Activated T-cell treated with anti-CD3 and anti-CD28 coated beads for 4 hours (primary cell): ENCODE data around the gene ADAMTSL3.

Source experiments
- DNase-seq: peaks from one replicate; pipeline ENCODE4 v3.0.0-alpha.2; 2020

ADAMTSL3 gene

GRCh38 chr15:83844742-83845141 is 190.8 kb downstream of the ADAMTSL3 start:
- DNase-seq = no peak

DNA sequence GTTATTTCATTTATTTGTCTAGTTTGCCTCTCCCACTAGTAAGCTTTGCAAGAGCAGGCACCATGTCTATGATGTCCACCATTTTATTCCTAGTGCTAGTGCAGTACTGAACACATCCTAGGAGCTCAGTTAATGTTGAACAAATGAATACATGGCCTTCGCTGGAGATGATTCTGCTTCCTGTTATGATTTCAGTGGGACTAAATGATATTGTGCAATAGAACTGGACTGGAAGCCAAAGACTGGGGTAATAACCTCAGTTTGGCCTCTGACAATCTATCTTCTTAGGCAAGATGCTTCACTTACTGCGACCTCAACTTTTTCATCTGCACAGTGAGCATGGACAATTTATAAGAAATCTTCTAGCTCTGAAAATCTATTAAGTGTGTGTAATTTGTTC is 191.3 kb downstream of the ADAMTSL3 start:
- DNase-seq = no peak

GRCh38 chr15:83846847-83847246 is 192.9 kb downstream of the ADAMTSL3 start:
- no peak for DNase-seq

DNA sequence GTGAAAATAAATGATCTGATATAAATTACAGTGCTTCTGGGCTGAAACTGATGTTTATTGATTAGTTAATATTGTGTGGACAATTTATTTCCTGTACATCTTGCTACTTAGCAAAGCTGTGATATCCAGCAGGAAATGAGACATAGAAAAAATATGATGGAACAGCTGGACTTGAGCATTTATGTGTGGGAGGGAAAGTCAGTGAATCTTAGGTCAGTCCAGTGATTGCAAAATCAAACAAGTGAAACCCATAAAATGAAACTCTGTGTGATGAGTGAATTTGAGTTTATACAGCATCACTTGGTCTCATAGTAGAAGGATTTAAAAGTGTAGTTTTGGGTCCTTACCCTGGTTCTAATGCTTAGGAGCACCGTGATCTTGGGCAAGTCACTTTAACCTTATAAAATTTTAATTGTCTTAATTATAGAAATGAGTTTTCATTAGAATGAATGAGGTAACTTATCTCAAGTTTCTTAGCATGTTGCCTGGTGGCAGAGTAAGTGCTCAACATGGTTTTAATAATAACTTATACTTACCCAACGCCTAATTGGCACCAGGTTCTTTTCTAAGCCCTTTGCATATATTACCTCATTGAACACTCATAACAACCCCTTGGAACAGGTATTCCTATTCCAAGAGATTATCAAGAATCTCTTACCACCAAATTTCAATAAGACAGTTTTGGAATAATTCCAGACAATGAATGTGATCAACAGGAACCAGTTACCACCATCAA is 194.6 kb downstream of the ADAMTSL3 start:
- no peak for DNase-seq

- DNase-seq = no peak
These were observed 196.1 kb downstream of the ADAMTSL3 start for GRCh38 chr15:83850015-83850414.

DNA sequence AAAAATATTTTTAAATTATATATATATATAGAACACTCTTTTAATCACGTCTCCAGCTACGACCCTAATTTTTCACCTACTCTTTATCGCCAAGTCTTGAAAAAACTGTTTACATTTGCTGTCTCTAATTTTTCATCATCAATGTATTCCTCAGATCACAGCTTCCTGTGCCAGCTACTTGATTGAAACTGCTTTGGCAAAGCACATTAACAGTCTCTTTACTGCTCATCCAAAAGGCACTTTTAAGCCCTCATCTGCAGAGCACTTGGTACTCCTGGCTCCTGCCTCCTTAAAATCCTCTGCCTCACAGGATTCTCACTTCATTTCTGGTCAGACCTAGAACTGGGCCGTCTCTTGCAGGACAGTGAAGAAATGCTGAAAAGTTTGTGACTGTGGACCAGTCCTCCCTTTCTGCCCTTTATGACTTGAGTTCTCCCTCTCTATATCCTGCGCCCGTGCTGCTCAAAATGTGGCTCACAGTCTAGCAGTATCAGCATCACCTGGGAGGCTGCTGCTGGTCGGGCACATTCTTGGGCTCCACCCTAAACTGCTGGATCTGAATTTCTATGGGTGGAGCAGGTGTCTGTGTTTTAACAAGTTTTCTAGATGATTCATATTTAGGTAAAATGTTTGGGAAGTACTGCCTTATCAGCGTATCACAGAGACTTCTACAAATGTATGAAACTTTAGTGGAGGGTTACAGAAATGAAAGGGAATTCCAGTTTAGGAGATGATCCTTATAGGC is 196.8 kb downstream of the ADAMTSL3 start:
- no peak for DNase-seq

GRCh38 chr15:83853232-83853631 is 199.3 kb downstream of the ADAMTSL3 start:
- no peak for DNase-seq

- DNase-seq = no peak
These were observed 200.4 kb downstream of the ADAMTSL3 start for GRCh38 chr15:83854321-83854720.

DNA sequence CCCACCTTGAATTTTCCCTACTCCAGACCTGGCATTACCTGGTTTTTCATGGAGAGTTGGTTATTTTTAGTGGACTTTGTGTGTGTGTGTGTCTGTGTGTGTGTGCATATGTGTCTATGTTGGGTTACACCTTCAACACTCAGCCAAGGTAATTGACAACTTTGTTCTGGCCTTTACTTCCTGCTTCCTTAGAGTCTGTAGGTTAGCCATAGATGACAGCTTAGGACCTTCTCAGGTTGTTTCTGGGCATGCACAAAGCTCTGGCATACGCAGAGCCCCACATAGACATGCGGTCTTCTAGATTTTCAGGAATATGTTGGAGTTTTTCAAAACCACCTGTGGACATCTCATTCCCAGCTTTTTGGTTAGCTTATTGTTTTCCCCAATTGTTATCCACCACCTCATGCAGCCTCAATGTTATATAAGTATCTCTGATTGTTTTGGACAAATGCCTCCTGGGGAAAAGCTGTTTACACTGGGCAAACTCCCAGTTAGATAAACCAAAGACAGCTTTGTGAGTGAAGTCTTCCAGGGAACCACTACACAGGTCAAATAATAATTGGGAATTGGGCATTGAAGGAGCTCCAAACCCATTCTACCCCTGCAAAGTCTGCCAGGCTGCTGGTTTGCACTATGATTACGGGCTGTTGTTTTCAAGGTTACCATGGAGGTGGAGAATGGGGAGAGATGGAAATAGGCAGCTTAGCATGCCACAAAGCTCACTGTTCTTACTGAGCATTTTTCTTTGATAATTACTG is 201.2 kb downstream of the ADAMTSL3 start:
- no peak for DNase-seq

GRCh38 chr15:83855956-83856355 is 202.0 kb downstream of the ADAMTSL3 start:
- no peak for DNase-seq

DNA sequence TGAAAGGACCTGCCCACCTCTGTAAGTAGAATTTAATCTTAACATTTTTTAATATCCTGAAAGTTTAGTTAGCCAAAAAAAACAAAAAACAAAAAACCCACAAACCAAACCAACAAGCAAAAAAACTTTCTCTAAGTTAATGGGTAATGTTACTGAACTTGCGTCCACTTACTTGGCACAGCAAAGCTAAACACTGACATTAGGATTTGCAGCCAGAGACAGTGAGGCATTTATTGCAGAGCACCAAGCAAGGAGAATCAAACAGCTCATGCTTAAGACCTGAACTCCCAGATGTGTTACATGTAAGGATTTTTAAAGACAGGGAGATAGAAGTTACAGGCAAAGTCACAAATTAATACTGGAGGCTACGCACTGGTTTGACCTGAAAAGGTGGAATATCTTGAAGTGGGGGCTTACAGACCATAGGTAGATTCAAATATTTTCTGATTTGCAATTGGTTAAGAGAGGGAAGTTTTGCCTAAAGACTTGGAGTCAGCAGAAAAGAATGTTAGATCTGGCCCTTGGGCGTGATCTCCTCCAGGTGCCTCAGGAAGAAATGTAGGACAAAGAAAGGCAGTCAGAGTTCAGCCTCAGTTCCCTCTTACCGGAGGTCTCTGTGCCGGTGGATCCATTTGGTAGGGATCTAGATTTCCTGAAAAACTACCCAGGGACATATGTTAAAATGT is 205.0 kb downstream of the ADAMTSL3 start:
- DNase-seq = no peak

DNA sequence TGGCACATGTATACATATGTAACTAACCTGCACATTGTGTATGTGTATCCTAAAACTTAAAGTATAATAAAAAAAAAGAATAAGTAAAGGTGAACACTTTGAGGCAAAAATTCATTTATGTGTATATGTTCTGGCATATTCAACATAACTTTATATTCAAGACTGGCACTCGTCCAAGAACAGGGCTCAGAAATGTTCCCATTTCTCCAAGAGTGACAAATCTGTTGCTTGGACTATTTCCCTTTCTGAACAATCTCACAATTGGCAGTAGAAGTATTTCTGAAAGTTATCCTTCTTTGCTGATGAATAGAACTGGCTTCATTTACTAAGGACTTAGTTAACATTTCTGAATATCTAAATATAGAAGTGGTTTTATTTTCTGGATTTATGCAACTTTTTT is 212.8 kb downstream of the ADAMTSL3 start:
- DNase-seq = no peak

- DNase-seq = no peak
These were observed 215.4 kb downstream of the ADAMTSL3 start for GRCh38 chr15:83869341-83869740.

DNA sequence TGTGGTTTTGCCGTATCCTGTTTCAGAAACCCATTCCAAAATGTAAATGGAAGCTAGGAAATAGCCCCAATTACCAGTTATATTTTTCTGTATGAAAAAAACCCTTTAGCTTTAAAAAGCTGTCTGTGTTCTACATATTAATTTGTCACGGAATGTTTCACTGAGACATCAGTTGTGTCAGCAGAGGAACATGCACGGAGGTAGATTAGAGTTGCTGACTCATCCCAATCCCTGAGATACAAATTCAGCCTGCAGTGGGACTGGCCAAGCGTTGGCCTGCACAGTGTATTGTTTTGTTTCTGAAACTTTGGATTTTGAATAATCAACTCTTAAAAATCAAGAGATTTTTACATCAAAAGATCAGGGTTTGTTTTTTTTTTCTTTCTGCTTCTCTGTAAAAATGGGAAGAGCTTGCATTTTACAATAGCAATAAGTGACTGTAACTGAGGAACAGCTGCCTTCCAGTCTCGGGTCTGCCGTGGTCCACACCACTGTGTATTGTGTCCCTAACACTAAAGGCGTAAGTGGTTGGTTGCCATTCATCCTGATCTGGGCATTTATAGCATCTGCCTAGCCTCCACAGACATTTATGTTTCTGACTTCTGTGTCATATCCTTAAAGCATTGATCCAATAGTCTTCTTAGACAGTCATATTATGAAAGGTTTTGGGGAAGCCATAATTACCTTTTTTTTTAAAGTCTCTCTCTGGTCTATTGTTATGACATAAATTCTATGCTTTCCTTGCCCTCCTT is 218.1 kb downstream of the ADAMTSL3 start:
- no peak for DNase-seq

DNA sequence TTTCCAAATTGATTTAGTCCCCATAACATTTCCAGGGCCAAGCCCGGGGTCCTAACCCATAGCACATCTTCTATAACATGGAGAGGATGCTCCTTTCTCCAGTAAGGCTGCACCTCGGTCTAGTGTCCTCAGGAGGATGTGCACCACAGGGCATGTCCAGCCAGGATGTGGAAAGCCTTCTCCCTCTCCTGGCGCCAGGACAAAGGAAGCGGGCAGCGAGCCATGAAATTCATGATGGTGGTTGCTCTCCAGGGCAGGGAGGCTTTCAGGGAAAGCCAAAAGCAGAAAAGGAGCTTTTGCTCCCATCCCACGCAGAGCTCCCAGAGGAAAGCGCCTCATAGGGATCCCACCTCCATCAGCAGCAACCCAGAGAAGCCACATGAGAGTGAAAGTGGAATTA is 220.0 kb downstream of the ADAMTSL3 start:
- DNase-seq = no peak

DNA sequence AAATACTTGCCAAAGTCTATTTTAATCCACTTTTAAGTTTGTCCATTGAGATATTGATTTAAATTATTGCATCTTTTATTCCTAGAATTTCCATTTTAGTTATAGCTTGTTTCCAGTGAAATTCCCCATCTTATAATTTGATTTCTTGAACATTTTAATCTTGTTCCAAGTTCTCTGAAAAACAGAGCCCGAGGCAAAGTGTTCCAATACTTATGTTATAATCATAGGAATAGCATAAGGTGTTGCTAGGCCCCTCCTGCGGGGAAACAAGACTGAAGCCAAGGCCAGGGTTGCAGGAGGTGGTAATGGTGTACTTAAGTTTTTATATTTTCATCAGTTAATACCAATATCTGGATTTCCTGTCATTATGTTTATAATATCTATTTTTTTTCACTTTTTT is 226.6 kb downstream of the ADAMTSL3 start:
- no peak for DNase-seq

DNA sequence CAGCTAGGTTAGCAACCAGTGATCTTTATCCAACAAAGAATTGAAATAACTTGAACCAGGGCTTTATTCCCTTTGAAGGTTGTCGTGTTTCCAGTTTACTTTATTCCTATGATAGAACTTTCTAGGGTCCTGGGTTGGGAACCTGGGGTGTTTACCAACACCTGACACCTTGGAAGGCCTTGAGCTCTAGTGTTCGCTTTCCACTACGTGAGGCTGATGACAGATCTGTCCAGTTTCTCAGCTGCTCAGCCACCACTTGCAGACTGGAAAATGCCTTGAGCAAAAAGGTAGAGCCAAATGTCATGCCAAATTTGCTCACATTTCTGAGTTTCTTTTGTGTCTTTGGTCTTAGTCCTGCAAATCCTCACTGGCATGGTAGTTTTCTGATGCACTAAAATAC is 227.2 kb downstream of the ADAMTSL3 start:
- DNase-seq = no peak

DNA sequence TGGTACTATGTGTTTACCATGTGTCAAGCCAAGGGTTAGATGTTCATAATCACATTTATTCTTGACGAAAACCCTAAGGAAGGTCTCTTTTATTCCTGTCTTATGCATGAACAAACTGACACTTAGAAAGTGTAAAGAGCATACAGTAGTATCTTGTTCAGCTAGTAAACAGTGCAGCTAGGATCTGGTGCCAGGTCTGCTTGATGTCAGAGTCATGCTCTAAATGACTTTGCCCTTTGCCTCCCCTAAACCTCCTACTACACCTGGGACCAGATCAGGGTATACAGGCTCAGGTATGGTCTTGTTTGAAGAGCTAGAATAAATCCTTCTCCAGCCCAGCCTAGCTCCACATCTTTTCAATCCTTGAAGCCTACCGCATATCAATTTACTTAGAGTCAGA is 232.4 kb downstream of the ADAMTSL3 start:
- DNase-seq = no peak

GRCh38 chr15:83887404-83887803 is 233.5 kb downstream of the ADAMTSL3 start:
- DNase-seq = no peak

DNA sequence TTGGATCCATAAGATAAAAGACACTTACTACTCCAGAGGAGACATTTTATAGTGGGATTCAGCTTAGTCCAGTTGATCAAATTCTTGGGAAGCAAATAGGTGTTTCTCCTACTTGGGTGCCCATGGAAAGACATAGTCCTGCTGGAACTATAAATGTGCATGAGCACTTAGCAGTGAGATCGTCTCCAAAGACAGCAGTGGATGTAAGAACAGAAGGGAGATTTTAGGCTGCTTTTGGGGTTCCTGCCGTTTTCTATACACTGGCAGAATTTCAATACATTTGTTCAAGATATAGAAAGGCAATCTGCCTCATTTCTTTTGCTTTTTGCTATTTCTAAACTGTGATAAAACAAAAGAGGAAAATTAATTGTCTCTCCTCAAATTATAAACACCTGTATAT is 234.0 kb downstream of the ADAMTSL3 start:
- no peak for DNase-seq

DNA sequence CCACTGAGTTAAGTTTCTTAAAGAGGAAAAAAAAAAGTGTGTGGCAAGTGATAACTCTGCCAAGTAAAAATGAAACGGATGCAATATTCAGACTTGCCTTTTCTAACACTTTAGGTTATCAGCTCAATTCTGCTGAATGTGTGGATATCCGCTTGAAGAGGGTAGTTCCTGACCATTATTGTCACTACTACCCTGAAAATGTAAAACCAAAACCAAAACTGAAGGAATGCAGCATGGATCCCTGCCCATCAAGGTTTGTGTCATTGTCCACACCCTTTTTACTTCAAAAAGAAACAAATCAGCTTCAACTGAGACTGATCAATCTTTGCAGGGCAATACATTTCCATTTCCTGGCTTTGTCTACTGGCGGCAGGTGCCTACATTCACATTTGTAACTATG is 236.1 kb downstream of the ADAMTSL3 start:
- no peak for DNase-seq

- no peak for DNase-seq
These were observed 236.7 kb downstream of the ADAMTSL3 start for GRCh38 chr15:83890587-83890986.

DNA sequence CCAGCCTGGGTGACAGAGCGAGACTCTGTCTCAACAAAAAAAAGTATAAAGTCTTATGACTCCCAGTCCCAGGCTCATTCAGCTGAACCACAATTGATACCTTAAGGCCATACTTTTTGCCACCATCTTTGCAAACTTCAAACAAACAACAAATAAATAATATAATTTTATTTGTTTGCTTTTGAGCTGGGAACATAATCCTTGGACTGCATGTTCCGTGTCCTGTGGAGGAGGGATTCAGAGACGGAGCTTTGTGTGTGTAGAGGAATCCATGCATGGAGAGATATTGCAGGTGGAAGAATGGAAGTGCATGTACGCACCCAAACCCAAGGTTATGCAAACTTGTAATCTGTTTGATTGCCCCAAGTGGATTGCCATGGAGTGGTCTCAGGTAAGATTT is 238.6 kb downstream of the ADAMTSL3 start:
- DNase-seq = no peak
